ENCODE results near the gene DLL4. TPM values are rescaled to one million over a fixed set of nuclear protein-coding genes. Genes with fewer than 3 reads are reported as not detected.
A peak's percentile ranks its signal among the peaks of the same experiment; 100 is the strongest.

Gene DLL4
- polyA plus RNA-seq, 4 donors, result 0.81 to 14.4 (median 7.3) TPM

DNA sequence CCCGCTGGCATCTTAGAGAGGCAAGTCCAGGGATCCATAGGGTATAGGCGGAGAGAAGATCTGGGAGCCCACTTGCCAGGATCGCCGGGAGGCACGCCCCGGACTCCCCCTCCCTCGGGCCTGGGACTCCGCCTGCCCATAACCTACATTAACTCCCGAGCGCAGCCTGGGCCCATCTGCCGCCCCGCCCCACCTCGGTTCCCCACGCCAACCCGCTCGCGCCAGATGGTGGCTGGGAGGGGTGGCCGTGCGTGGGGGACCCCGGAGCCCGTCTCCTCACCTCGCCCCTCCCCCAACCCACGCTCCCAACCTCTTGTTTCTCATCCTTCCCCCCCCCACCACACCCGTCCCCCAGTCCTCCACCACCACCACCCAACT is 1.7 kb upstream of the DLL4 start:
- WGBS, 3 donors, result 1 to 8% (median 6%) methylated on average over 22 to 24 of the region's 24 CpGs
- peaks cover 7 to 80% (median 10%) of the 10 kb centered on the region in 3 donors for H3K4me1 ChIP-seq (ENCODE audit: control insufficient read depth in 3 of 3, insufficient read depth in 2 of 3, low read depth in 1 of 3, low read length in 2 of 3)
- no peak overlapping the region for H3K27ac ChIP-seq (ENCODE audit: low read depth in 1 of 3, low read length in 2 of 3)
- H3K36me3 ChIP-seq (ENCODE audit: control insufficient read depth in 3 of 3, insufficient read depth in 2 of 3, low read depth in 1 of 3, low read length in 3 of 3), result peaks cover 0 to 10% (median 0%) of the 10 kb centered on the region in 3 donors
- no peak for FAIRE-seq
- peaks cover 2 to 65% (median 4%) of the 10 kb centered on the region in 3 donors for H3K27me3 ChIP-seq (ENCODE audit: control insufficient read depth in 3 of 3, insufficient read depth in 3 of 3, low read length in 3 of 3)
- H3K4me3 ChIP-seq (ENCODE audit: low read depth in 1 of 3, low read length in 3 of 3), result peak overlapping the region in 2 of 3 donors; percentile 44 to 63
- DNase-seq, result no peak
- H3K9me3 ChIP-seq (ENCODE audit: control insufficient read depth in 2 of 2, insufficient read depth in 1 of 2, low read depth in 1 of 2, low read length in 1 of 2), result no peaks in the 10 kb centered on the region

DNA sequence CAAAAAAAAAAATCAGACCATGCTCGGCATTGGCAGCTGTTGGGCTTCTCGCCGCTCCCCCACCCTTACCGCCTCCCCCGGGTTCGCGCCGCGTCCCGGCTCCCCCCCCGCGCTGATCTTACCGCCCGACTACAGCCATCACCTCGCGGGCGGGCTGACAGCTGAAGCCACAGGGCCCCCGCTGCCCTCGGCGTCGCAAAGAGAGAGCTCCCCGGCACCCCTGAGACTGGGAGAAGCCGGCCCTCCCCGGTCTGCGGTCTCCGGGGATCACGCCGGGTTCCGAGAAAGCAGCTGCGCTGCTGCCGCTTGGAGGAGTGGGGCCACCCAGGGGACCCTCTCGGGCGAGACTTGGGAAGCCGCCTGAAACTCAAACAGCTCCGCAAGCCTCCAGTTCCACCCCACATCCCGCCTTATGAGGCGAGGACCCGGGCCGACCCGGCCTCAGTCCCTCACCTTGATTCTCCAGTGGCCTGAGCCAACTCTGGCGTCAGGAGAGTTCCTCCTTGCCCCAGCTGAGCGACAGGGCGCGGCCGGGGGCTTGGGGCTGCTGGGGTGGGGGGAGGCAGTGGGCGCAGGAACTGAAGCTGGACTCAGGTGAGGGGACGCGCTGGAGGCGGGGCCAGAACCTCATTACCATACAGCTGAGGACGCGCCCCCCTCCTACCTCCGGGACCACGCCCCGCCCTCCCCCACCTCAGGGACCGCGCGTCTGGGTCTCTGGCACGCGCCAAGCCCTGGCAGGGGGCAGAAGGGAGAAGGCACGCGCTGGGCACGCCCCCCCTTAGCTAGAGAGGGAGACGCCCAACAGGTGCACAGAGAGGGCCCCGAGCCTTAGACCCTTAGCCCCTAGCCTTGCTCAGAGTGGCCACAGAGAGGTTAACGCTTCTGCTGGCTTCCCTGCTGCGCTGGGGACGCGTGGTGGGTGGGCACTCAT is 1.0 kb upstream of the DLL4 start:
- no peaks in the 10 kb centered on the region for H3K9me3 ChIP-seq (ENCODE audit: control insufficient read depth in 2 of 2, insufficient read depth in 1 of 2, low read depth in 1 of 2, low read length in 1 of 2)
- peak overlapping the region in 2 of 3 donors; percentile 44 to 63 for H3K4me3 ChIP-seq (ENCODE audit: low read depth in 1 of 3, low read length in 3 of 3)
- WGBS, 3 donors, result 0 to 1% (median 1%) methylated on average over 55 to 68 of the region's 68 CpGs
- H3K27me3 ChIP-seq (ENCODE audit: control insufficient read depth in 3 of 3, insufficient read depth in 3 of 3, low read length in 3 of 3), result peaks cover 2 to 65% (median 4%) of the 10 kb centered on the region in 3 donors
- H3K27ac ChIP-seq (ENCODE audit: low read depth in 1 of 3, low read length in 2 of 3), result peak overlapping the region in 2 of 3 donors; percentile 39 to 57
- DNase-seq (peak in 1 of 2 donors; percentile 66), FAIRE-seq (no peak)
- peaks cover 0 to 14% (median 0%) of the 10 kb centered on the region in 3 donors for H3K36me3 ChIP-seq (ENCODE audit: control insufficient read depth in 3 of 3, insufficient read depth in 2 of 3, low read depth in 1 of 3, low read length in 3 of 3)
- peaks cover 7 to 80% (median 13%) of the 10 kb centered on the region in 3 donors for H3K4me1 ChIP-seq (ENCODE audit: control insufficient read depth in 3 of 3, insufficient read depth in 2 of 3, low read depth in 1 of 3, low read length in 2 of 3)

DNA sequence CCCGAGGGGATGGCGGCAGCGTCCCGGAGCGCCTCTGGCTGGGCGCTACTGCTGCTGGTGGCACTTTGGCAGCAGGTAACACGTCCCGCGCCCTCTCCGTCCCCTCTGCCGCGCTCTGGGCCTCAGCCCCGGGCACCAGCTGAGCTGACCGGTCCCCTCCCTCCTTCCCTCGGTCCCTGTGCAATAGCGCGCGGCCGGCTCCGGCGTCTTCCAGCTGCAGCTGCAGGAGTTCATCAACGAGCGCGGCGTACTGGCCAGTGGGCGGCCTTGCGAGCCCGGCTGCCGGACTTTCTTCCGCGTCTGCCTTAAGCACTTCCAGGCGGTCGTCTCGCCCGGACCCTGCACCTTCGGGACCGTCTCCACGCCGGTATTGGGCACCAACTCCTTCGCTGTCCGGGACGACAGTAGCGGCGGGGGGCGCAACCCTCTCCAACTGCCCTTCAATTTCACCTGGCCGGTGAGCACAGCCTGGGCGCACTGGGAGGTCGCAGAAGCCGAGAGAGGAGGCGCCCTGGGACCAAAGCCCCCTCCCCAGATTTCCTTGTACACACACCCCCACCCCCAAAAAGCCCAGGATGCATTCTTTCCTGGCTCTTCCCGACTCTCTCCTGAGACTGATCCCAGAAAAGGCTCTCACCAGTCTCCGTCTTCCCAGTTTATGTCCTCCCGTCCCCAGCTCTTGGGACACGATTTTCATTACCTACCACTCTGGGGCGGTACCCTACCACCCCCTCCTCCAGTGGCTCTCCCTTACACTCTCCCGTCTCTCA is 705 bp downstream of the DLL4 start:
- Histone ChIP-seq H3K36me3 (ENCODE audit: control insufficient read depth in 3 of 3, insufficient read depth in 2 of 3, low read depth in 1 of 3, low read length in 3 of 3) (peaks cover 0 to 20% (median 0%) of the 10 kb centered on the region in 3 donors), H3K4me3 (ENCODE audit: low read depth in 1 of 3, low read length in 3 of 3) (peak overlapping the region; percentile 41 to 63 (median 59)), H3K9me3 (ENCODE audit: control insufficient read depth in 2 of 2, insufficient read depth in 1 of 2, low read depth in 1 of 2, low read length in 1 of 2) (no peaks in the 10 kb centered on the region), H3K27ac (ENCODE audit: low read depth in 1 of 3, low read length in 2 of 3) (peak overlapping the region in 2 of 3 donors; percentile 32 to 47), H3K27me3 (ENCODE audit: control insufficient read depth in 3 of 3, insufficient read depth in 3 of 3, low read length in 3 of 3) (peaks cover 2 to 64% (median 4%) of the 10 kb centered on the region in 3 donors), H3K4me1 (ENCODE audit: control insufficient read depth in 3 of 3, insufficient read depth in 2 of 3, low read depth in 1 of 3, low read length in 2 of 3) (peaks cover 7 to 92% (median 11%) of the 10 kb centered on the region in 3 donors)
- DNase-seq (peak in 1 of 2 donors; percentile 66), FAIRE-seq (no peak)
- 1 to 2% (median 1%) methylated on average over 35 to 56 of the region's 56 CpGs for WGBS, 3 donors

DNA sequence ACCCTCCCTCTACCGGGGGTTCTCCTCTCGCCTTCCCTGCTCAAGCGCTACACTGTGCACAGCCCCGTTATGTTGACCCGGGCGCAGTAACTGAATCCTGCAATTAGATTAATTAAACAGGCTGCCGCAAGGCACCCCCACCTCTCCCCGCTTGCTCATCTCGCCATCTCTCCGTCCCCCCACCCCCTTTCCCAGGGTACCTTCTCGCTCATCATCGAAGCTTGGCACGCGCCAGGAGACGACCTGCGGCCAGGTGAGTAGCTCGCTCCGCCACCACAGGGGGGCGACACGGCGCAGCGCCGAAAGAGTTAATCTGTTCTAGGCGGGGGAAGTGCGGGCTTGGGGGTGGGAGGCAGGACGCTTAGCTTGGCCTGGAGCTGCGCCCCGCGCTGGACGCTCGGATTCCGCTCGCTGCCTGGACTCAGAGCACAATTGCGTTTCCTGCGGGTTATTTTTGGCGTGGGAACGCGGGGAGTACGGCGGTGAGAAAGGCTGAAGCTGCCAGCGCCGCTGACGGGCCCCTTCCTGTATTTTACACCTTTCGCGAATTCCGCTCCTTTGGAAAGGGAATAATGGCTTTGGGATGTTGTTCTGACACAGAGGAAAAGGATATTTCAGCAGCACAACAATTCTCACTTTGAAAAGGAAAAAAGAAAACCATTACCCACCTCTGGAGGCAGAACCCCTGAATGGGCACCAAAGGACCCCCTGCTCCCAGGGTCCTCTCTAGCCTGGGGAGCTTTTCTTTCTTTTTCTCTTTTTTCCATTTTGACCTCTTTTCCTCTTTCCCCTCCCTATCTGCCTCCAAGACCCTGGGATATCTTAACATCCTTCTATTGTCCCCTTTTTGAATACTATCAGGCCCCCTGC is 1.5 kb downstream of the DLL4 start:
- peak overlapping the region in 2 of 3 donors; percentile 76 to 84 for H3K27ac ChIP-seq (ENCODE audit: low read depth in 1 of 3, low read length in 2 of 3)
- WGBS, 3 donors, result 1 to 2% (median 2%) methylated on average over 46 of the region's 46 CpGs

DNA sequence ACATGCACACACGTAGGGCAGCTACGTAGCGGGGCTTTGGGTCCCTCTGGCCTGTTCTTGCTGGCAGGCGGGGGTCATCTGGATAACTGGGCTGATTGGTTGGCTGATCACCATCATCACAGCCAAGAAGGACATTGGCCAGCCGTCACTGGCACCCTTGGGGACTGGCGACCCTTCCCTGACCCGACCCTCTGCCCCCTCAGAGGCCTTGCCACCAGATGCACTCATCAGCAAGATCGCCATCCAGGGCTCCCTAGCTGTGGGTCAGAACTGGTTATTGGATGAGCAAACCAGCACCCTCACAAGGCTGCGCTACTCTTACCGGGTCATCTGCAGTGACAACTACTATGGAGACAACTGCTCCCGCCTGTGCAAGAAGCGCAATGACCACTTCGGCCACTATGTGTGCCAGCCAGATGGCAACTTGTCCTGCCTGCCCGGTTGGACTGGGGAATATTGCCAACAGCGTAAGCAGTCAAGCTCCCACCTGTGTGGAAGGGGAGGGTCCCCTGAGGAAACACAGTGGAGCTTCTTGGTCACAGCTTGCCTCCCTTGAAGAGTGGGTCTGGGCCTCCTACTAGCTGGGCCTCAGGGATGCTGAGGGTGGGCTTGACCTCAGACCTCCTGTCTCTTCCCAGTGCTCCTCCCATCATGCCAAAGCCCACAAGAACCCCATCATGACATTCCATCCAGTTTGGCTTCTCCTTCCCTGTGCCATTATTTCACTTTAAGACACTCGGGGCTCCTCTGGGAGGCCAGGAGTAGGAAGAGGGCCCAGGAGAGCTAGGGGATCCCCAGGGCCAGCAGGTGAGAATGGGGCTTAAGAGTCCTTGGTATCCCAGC is 2.4 kb downstream of the DLL4 start:
- H3K4me1 ChIP-seq (ENCODE audit: control insufficient read depth in 3 of 3, insufficient read depth in 2 of 3, low read depth in 1 of 3, low read length in 2 of 3), result peaks cover 4 to 75% (median 9%) of the 10 kb centered on the region in 3 donors
- peaks cover 0 to 35% (median 0%) of the 10 kb centered on the region in 3 donors for H3K36me3 ChIP-seq (ENCODE audit: control insufficient read depth in 3 of 3, insufficient read depth in 2 of 3, low read depth in 1 of 3, low read length in 3 of 3)
- H3K27ac ChIP-seq (ENCODE audit: low read depth in 1 of 3, low read length in 2 of 3), result peak overlapping the region; percentile 24 to 84 (median 76)
- FAIRE-seq (no peak), DNase-seq (no peak)
- peak overlapping the region in 2 of 3 donors; percentile 59 to 63 for H3K4me3 ChIP-seq (ENCODE audit: low read depth in 1 of 3, low read length in 3 of 3)
- 67 to 75% (median 73%) methylated on average over 16 of the region's 16 CpGs for WGBS, 3 donors
- no peaks in the 10 kb centered on the region for H3K9me3 ChIP-seq (ENCODE audit: control insufficient read depth in 2 of 2, insufficient read depth in 1 of 2, low read depth in 1 of 2, low read length in 1 of 2)
- peaks cover 2 to 47% (median 4%) of the 10 kb centered on the region in 3 donors for H3K27me3 ChIP-seq (ENCODE audit: control insufficient read depth in 3 of 3, insufficient read depth in 3 of 3, low read length in 3 of 3)

More for the DNA sequence above, 1.5 kb downstream of the DLL4 start:
- FAIRE-seq (no peak), DNase-seq (peak; percentile 39 to 81)
- peaks cover 2 to 56% (median 4%) of the 10 kb centered on the region in 3 donors for H3K27me3 ChIP-seq (ENCODE audit: control insufficient read depth in 3 of 3, insufficient read depth in 3 of 3, low read length in 3 of 3)
- H3K9me3 ChIP-seq (ENCODE audit: control insufficient read depth in 2 of 2, insufficient read depth in 1 of 2, low read depth in 1 of 2, low read length in 1 of 2), result no peaks in the 10 kb centered on the region
- peaks cover 7 to 84% (median 11%) of the 10 kb centered on the region in 3 donors for H3K4me1 ChIP-seq (ENCODE audit: control insufficient read depth in 3 of 3, insufficient read depth in 2 of 3, low read depth in 1 of 3, low read length in 2 of 3)
- peak overlapping the region in 2 of 3 donors; percentile 59 to 63 for H3K4me3 ChIP-seq (ENCODE audit: low read depth in 1 of 3, low read length in 3 of 3)
- H3K36me3 ChIP-seq (ENCODE audit: control insufficient read depth in 3 of 3, insufficient read depth in 2 of 3, low read depth in 1 of 3, low read length in 3 of 3), result peaks cover 0 to 26% (median 0%) of the 10 kb centered on the region in 3 donors

DNA sequence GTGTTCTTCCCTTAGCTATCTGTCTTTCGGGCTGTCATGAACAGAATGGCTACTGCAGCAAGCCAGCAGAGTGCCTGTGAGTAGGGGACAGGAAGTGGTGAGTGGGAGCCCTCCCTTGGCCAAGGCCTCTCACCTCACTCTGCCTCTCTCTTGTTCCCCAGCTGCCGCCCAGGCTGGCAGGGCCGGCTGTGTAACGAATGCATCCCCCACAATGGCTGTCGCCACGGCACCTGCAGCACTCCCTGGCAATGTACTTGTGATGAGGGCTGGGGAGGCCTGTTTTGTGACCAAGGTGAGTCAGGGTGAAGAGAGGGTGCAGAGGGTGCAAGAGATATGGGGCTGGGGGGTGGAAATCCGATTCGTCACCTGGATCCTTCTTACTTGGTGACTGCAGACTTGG is 3.0 kb downstream of the DLL4 start:
- Histone ChIP-seq H3K27ac (ENCODE audit: low read depth in 1 of 3, low read length in 2 of 3) (peak overlapping the region in 2 of 3 donors; percentile 76 to 84), H3K9me3 (ENCODE audit: control insufficient read depth in 2 of 2, insufficient read depth in 1 of 2, low read depth in 1 of 2, low read length in 1 of 2) (no peaks in the 10 kb centered on the region), H3K4me3 (ENCODE audit: low read depth in 1 of 3, low read length in 3 of 3) (peak overlapping the region in 2 of 3 donors; percentile 20 to 59), H3K27me3 (ENCODE audit: control insufficient read depth in 3 of 3, insufficient read depth in 3 of 3, low read length in 3 of 3) (peaks cover 2 to 41% (median 4%) of the 10 kb centered on the region in 3 donors), H3K36me3 (ENCODE audit: control insufficient read depth in 3 of 3, insufficient read depth in 2 of 3, low read depth in 1 of 3, low read length in 3 of 3) (peaks cover 0 to 41% (median 0%) of the 10 kb centered on the region in 3 donors), H3K4me1 (ENCODE audit: control insufficient read depth in 3 of 3, insufficient read depth in 2 of 3, low read depth in 1 of 3, low read length in 2 of 3) (peaks cover 2 to 73% (median 9%) of the 10 kb centered on the region in 3 donors)
- no peak for FAIRE-seq
- DNase-seq, result no peak
- 13 to 42% (median 35%) methylated on average over 8 of the region's 8 CpGs for WGBS, 3 donors
